ENCODE measurements around the gene FCER2. TPM values are rescaled to one million over a fixed set of nuclear protein-coding genes. Genes with fewer than 3 reads are reported as not detected.

FCER2 gene
- total RNA-seq, 1 experiment from 2014 or later = not detected

- Histone ChIP-seq H3K9me3 (ENCODE audit: control insufficient read depth, low read depth, low read length) (no peaks in the 10 kb centered on the region), H2BK120ac (ENCODE audit: low read depth, low read length, poor library complexity, severe bottlenecking) (no peak overlapping the region), H2AFZ (ENCODE audit: low read length) (no peak overlapping the region), H3K23ac (ENCODE audit: insufficient read length, low read depth, low read length) (no peak overlapping the region), H4K91ac (ENCODE audit: insufficient read length, low read depth, low read length) (no peak overlapping the region), H3K4ac (ENCODE audit: low read depth, low read length) (no peak overlapping the region), H3K79me1 (ENCODE audit: insufficient read depth, low read depth, low read length, poor library complexity, severe bottlenecking) (no peaks in the 10 kb centered on the region), H3K27me3 (ENCODE audit: insufficient read depth, low read length) (no peaks in the 10 kb centered on the region), H3T11ph (ENCODE audit: low read length) (no peak overlapping the region), H3K9ac (ENCODE audit: extremely low read depth, insufficient read length, low read length) (no peak overlapping the region), H3K56ac (ENCODE audit: insufficient read length, low read depth, low read length) (no peak overlapping the region), H2AK5ac (ENCODE audit: insufficient read length, low read length) (no peak overlapping the region), H4K20me1 (ENCODE audit: control insufficient read depth, insufficient read depth, insufficient read length) (no peaks in the 10 kb centered on the region), H4K5ac (ENCODE audit: insufficient read length, low read depth, low read length) (no peak overlapping the region), H3K18ac (ENCODE audit: insufficient read length, low read depth, low read length) (no peak overlapping the region), H3K4me1 (ENCODE audit: insufficient read depth, low read length) (no peaks in the 10 kb centered on the region; the same call in 1 of the 2 replicates), H3K23me2 (ENCODE audit: insufficient read length, low read depth, low read length, poor library complexity, severe bottlenecking) (no peaks in the 10 kb centered on the region), H3K4me2 (ENCODE audit: insufficient read depth, insufficient read length, low read length) (no peak overlapping the region), H2BK15ac (ENCODE audit: low read depth, low read length) (no peak overlapping the region), H3K79me2 (ENCODE audit: insufficient read depth, low read length) (no peaks in the 10 kb centered on the region), H3K27ac (ENCODE audit: insufficient read length, low read depth, low read length) (no peak overlapping the region), H3K14ac (ENCODE audit: insufficient read depth, low read length) (no peak overlapping the region), H2BK20ac (ENCODE audit: low read depth, low read length, poor library complexity, severe bottlenecking) (no peak overlapping the region), H2BK12ac (ENCODE audit: insufficient read length, low read depth, low read length) (no peak overlapping the region), H4K8ac (replicated peaks; ENCODE audit: insufficient read length, low read depth, low read length) (no peak overlapping the region), H2BK5ac (ENCODE audit: insufficient read length, low read length) (no peak overlapping the region)
- Mint-ChIP-seq H3K27me3 (ENCODE audit: low read depth) (peaks cover 79% of the 10 kb centered on the region), H3K27ac (no peak overlapping the region), H3K9me3 (no peaks in the 10 kb centered on the region), H3K36me3 (ENCODE audit: insufficient read depth in 1 of 3, low read depth in 3 of 3) (no peaks in the 10 kb centered on the region), H3K4me1 (peaks cover 4% of the 10 kb centered on the region in 2 experiments), H3K4me3 (no peak overlapping the region; a peak in 1 of 5 replicates)
- TF ChIP-seq, protein P1, sequence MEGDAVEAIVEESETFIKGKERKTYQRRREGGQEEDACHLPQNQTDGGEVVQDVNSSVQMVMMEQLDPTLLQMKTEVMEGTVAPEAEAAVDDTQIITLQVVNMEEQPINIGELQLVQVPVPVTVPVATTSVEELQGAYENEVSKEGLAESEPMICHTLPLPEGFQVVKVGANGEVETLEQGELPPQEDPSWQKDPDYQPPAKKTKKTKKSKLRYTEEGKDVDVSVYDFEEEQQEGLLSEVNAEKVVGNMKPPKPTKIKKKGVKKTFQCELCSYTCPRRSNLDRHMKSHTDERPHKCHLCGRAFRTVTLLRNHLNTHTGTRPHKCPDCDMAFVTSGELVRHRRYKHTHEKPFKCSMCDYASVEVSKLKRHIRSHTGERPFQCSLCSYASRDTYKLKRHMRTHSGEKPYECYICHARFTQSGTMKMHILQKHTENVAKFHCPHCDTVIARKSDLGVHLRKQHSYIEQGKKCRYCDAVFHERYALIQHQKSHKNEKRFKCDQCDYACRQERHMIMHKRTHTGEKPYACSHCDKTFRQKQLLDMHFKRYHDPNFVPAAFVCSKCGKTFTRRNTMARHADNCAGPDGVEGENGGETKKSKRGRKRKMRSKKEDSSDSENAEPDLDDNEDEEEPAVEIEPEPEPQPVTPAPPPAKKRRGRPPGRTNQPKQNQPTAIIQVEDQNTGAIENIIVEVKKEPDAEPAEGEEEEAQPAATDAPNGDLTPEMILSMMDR (conservative IDR thresholded peaks at IDR 0.05) = no peak
- DNase-seq = no peak
- no CpG with 5 or more reads among the region's 11 CpGs for WGBS (ENCODE audit: extremely low coverage, insufficient read length, low lambda C conversion rate)
These were observed 35.3 kb upstream of the FCER2 start for GRCh38 chr19:7737215-7737614.
